NCI-H2227 (cell line): Measurements from ENCODE around the gene GPRIN1.
A peak's percentile ranks its signal among the peaks of the same experiment; 100 is the strongest.
"Not testable (repeated sequence)": the region's sequence is repeated elsewhere in the genome, so short reads cannot be mapped to it uniquely, and the experiment has no call there.

ENCODE experiments used
- DNase-seq: peaks from one replicate; lab custom pipeline; 2025; ENCODE audit not compliant: unreplicated experiment; lab: John Stamatoyannopoulos, UW

Gene GPRIN1

DNA sequence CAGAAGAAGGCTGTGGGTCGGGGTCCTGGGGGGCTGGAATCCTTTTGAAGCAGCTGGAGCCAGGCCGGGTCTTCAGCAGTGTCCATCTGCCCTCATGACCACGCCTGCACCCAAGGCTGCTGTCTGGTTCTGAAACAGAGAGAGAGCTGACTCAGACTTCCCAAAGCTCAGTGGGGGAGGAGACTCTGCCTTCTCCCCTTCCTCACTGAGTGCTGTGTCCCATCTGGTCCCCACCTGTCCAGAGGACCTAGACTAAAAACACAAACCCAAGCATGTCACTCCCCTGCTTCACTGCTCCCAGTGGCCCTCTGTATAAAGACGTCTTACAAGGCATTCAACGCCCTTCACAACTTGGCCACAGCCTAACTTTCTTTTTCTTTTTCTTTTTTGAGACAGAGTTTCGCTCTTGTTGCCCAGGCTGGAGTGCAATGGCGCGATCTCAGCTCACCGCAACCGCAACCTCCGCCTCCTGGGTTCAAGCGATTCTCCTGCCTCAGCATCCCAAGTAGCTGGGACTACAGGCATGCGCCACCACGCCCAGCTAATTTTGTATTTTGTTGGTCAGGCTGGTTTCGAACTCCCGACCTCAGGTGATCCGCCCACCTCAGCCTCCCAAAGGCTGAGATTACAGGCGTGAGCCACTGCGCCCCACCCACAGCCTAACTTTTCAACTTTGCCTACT is 10.1 kb downstream of the GPRIN1 start:
- DNase-seq: not testable (repeated sequence)

DNA sequence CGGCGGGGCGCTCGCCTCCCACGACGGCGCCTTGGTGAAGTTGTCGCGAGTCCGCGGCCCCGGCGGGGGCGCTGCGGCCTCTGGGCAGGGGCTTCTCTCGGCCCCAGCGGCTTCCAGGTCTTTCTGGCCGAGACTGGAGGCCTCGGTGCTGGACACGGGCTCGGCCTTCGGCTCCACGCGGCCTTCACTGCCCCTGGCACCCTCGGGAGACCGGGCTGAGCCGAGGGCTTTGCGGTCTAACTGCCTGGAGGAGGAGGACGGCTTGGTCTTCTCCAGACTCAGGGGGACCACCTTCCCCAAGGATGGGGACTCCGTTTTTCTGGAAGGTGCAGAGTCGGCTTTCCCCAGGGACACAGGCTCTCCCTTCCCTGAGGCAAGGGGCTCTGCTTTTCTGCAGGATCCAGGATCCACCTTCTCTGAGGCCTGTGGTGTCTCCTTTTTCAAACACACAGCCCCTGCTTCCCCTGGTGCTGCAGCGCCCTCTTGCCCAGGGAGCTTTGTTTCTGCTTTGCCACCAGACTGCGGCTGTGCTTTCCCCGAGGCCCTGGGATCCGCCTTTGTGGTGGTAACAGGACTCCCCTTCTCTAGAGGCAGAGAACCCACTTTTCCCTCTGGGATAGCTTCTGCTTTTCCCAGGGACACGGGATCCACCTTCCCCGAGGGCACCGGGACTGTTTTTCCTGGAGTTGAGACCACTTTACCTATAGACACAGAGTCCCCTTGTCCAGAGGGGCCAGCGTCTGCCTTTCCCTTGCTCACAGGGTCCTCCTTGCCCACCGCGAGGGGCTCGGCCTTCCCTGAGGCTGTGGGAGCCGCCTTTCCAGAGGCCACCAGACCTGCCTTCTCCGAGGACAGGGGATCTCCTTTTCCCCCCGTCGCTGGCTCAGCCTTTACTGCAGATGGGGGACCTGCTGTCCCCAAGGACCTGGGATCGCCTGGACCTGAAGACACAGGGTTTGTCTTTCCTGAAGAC is 12.3 kb downstream of the GPRIN1 start:
- no peak for DNase-seq

DNA sequence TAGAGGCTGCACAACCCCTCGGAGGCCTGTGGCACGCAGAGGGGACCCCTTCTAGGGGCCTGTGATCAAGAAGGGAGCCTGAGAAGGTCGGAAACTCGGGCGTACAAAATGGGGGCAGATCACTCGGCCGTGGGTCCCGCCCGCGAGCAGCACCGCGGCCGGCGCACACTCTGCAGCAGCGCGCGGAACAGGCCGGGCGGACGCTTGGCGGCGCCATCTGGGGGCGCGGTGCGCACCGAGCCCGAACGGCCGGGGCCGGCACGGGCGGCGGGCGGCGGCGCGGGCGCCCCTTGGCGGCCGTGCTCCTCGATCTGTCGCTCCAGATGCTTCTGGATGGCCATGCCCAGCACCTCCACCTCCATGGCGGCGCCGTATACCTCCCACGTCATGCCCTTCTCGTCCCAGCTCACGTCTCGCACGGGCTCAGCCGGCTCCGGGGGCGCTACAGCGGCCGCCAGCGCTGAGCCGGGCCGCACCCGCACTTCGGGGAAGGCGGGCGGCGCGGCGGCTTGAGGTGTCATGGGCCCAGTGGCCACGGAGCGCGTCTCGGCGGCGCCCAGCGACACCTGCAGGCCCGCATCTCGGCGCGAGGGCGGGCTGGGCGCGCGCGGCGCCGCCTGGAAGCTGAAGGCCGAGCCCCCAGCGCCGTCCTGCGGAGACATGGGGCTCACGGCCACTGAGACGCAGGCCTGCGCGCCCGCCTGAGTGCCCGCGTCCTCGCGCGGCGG is 13.1 kb downstream of the GPRIN1 start:
- DNase-seq: no peak

DNA sequence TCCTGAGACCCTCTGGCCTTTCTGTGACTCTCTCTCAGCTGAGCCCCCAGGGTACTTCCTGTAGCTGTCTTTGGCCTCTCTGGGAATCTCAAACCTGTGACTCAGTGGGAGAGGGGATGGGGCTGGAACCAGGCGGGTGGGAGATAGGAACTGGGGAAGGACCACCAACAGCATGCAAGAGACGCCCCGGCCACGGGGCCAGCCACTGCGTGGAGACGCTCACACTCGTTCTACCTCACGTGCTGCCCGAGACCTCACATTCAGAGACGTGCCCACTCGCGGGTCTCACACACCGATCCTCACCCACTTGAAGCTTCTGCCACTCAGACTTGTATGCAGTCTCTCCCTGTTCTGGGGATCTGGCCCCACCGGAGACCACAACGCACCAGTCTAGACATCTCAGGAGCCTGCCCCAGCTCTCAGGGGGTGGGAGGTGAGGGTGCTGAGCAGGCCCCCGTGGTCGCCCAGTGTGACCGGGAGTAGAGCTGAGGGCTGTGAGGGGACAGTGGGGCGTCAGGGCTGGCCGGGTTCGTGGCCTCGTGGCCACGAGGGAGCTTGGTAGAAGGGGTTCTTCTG is 13.8 kb downstream of the GPRIN1 start:
- DNase-seq: no peak

GRCh38 chr5:176595386-176595943 is 14.5 kb downstream of the GPRIN1 start:
- DNase-seq: no peak

GRCh38 chr5:176594554-176594953 is 15.4 kb downstream of the GPRIN1 start:
- DNase-seq: no peak

GRCh38 chr5:176593273-176593869 is 16.6 kb downstream of the GPRIN1 start:
- no peak for DNase-seq

GRCh38 chr5:176592573-176592972 is 17.4 kb downstream of the GPRIN1 start:
- no peak for DNase-seq

DNA sequence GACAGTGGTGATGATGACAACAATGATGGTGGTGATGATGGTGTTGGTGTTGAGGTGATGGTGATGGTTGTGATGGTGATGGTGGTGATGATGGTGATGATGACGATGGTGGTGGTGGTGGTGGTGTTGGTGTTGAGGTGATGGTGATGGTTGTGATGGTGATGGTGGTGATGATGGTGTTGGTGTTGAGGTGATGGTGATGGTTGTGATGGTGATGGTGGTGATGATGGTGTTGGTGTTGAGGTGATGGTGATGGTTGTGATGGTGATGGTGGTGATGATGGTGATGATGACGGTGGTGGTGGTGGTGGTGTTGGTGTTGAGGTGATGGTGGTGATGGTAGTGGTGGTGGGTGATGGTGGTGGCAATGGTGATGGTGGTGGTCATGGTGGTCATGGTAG is 18.3 kb downstream of the GPRIN1 start:
- not testable (repeated sequence) for DNase-seq

DNA sequence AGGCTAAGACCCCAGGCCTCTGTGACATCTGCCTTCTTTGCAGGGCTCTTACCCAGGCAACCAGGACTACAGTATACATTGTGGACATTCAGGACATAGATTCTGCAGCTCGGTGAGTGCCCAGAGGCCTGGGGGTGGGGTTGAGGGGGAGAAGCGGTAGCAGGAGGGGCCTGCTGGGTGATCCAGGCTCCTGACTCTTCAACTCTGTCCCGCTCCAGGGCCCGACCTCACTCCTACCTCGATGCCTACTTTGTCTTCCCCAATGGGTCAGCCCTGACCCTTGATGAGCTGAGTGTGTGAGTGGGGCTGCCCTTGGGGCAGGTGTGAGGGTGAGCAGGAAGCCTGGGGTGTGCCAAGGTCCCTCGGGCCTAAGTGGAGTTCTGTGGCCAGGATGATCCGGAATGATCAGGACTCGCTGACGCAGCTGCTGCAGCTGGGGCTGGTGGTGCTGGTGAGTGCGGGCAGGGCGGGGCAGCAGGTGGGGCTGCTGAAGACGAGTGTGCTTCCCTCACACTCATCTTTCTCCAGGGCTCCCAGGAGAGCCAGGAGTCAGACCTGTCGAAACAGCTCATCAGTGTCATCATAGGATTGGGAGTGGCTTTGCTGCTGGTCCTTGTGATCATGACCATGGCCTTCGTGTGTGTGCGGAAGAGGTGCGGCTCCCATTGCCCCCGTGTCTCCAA is 19.8 kb downstream of the GPRIN1 start:
- no peak for DNase-seq

DNA sequence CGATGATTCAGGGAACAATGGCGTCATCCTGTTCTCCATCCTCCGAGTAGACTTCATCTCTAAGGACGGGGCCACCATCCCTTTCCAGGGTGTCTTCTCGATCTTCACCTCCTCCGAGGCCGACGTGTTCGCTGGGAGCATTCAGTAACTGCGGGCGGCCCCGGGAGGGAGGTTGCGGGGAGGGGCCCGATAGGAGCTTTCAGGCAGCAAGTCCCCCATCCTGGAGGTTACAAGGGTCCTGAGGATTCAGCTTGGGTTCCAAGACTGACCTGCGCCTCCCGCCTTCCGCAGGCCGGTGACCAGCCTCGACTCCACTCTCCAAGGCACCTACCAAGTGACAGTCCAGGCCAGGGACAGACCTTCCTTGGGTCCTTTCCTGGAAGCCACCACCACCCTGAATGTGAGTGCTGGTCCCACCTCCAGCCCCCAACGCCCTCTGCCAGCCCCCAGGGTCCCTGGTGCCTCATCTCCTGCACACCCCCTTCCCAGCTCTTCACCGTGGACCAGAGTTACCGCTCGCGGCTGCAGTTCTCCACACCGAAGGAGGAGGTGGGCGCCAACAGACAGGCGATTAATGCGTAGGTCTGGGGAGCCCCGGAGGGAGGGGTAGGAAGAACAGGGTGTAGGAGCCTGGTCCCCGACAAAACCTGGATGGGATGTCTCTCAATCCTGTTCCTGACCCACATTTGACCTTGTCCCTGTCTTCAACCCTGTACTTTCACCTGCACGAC is 20.8 kb downstream of the GPRIN1 start:
- DNase-seq: no peak

DNA sequence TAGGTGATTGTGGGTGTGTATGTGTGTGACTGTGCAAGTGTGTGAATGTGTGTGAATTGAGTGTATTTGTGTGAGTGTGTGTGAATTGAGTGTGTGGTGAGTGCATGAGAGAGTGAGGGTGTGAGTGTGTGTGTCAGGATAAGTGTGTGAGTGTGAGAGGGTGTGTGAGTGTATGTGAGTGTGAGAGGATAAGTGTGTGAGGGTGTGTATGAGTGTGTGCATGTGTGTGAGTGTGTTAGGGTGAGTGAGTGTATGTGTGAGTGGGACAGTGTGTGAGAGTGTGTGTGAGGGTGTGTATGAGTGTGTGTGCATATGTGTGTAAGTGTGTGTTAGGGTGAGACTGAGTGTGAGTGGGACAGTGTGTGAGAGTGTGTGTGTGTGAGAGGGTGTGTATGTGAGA is 21.7 kb downstream of the GPRIN1 start:
- DNase-seq: no peak

GRCh38 chr5:176587398-176587797 is 22.6 kb downstream of the GPRIN1 start:
- DNase-seq: no peak

- DNase-seq: no peak
Observed at GRCh38 chr5:176583076-176583475, 26.9 kb downstream of the GPRIN1 start.

- DNase-seq: no peak
Observed at GRCh38 chr5:176581361-176581760, 28.6 kb downstream of the GPRIN1 start.

GRCh38 chr5:176579323-176579722 is 30.6 kb downstream of the GPRIN1 start:
- no peak for DNase-seq

GRCh38 chr5:176578391-176578808 is 31.6 kb downstream of the GPRIN1 start:
- DNase-seq: no peak

GRCh38 chr5:176577312-176578176 is 32.4 kb downstream of the GPRIN1 start:
- DNase-seq: peak; percentile 6
